ENCODE results near the gene ADARB2.
"Not testable (repeated sequence)": the region's sequence is repeated elsewhere in the genome, so short reads cannot be mapped to it uniquely, and the experiment has no call there.

ADARB2 gene

DNA sequence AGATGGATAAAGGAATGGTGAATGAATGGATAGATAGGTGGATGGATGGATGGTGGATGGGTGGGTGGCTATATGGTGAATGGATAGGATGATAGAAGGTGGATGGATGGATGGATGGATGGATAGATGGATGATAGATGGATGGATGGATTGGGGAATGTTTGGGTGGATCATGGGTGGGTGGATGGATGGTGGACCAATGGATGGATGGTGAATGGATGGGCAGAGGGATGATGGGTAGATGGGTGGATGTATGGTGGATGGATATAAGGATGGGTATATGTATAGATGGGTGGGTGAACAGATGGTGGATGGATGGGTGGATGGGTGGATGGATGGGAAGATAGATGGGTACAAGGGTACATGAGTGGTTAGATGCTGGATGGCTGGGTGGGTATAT, 322.4 kb downstream of the ADARB2 start:
- no peak for DNase-seq

DNA sequence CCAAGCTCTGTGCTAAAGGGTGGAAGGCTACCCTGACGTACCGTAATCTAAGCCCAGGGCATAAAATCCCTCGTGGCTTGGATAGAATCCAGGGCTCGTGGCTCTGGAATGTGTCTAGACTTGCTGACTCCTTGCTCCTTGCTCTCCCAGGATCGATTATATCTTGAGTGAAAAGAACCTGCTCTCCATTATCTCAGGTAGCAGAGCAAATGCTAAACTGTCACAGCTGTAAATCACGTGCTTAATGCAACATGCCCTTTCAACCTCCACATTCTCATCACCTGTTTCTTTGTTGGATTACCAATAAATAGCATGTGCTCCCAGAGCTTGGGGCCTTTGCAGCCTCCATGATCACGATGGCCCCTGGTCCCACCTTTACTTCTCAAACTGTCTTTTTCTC, 323.0 kb downstream of the ADARB2 start:
- not testable (repeated sequence) for DNase-seq

DNA sequence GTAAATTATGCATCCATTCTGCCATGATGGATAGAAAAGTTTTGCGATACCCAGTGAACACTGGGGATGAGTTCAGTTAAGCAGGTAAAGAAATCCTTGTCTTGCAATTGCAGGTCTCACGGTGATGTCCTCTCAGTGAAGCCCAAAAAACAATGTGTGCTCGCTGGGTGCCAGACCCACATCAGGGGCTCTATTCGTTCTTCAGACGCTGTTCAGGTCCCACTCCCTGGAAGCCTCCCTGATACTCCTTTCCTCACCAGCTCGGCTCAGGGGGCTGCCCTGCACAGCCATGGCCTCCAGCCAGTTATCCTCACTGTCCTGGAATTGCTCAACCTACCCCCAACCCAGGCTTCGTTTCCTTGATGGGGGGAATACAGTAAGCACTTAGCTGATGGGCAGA, 323.5 kb downstream of the ADARB2 start:
- DNase-seq = no peak

DNA sequence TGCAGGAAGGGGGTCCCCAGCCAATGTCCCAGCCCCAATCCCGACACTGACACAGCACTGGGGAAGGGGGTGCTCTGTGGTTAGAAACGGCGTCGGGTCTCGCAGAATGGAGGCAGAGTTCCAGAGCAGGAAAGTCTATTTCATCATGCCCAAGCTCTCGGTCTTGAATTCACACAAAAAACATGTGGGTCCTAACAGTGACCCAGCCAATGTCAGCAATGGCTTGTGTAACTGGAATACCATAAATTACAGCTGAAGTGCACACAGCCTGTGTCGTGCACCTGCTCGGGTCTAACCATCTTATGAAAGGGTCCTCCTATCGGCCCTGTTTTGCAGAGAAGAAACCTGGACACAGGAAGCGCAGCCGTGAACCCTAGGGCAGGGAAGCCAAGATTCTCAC, 324.1 kb downstream of the ADARB2 start:
- DNase-seq = no peak

DNA sequence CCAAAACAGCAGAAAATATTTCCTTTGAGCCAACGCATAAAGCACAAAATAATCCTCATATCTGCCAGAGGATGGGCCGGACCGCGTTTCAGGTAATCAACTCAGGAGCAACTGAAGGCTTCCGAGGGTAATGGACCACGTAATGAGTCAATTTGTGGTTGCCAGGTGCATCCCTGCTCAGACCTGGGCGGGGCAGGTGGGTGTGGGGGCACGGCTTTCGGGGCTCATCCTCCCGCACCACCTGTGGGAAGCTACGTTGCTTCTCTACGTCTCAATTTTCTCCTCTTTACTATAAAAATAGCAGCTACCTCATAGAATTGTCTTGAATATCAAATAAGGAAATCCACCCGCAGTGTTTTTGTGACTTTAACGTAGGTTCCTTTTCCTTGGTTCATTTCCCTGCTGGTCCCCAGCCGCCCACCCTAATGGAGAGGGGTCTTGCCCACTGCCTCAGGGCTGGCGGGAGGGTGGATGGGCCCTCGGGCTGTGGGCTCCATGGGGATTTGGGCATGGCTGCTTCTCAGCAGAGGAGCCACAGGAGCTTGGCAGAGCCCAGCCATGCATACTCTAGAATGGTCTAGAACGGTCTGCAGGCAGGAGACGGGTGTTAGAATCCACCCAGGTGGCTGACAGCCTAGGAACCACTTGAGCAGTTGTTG, 324.7 kb downstream of the ADARB2 start:
- DNase-seq = no peak

DNA sequence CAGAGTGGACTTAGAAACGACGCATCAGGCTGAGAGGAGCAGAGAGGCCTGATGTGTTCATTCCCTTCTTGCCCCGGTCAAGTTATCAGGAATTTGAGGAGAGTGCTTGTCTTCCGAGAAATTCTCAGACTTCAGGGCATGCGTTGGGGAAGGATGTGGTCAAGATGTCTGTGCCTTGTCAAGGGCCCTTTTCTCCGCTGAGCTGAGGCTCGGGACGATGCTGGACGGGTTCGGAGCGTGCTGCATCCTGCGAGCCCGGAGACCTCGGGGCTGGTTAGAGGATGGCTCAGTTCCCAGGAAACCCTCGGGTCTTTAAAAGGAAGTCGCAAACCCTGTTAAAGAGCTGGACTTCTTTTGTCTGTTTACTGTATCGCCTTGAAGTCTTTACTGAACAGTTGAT, 325.4 kb downstream of the ADARB2 start:
- no peak for DNase-seq

DNA sequence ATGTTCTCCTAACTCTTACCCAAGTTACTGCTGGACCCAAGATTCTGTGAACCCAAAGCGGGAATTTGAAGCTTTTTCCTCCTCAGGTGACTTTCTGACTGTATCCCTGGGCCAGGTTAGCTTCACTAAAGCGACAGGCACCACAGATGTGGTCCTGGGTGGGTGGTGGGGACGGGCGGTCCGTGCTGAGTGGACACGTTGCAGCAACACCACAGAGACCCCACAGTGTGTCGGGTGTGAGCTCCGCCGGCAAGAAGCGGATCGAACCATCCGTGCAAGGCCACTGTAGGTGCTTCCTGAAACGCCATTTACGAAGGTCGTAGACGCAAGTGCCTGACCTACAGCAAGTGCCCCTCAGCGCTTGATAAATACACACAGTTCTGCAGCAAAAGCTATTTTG, 325.9 kb downstream of the ADARB2 start:
- no peak for DNase-seq

DNA sequence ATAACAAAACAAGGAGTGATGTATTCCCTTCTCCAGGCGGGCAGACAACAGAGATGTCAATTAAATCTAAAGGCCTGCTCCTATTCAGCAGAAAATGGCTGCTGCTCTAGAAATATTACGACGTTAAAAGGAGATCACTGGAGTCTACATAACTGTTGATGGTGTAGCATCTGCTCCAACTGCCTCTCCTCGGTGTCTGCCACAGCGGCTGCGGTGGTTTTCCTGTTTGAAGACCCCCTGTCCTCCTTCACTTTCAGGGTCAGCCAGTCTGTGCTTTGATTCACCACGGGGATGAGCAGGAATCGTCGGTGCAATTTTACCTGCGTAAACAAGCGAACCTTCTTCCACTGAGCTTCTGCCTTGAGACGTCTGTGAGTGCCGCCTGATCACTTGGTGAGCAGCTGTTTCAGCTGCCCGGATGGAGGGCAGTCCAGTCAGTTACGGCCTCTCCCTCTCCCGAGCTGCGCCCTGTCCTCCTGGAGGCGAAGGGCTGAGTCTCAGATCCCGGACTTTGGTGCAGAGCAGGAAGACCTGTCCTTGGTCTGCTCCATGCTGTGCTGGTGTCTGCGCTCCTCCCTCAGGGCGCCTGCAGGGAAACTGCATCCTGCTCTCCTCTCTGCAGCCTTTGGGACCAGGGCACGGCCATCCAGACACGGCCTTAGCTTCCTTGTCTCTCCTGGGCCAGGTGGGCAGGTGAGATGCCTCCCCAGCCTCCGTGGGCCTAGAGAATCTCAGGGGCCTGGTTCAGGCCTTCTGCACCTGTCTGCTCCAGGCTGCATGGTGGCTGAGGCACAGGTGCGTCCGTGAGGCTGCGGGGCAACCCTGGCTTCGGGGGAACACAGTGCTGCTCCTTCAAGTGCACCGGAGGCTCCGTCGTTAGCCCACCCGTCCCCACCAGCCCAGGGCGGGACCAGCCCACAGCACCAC, 326.6 kb downstream of the ADARB2 start:
- no peak for DNase-seq

DNA sequence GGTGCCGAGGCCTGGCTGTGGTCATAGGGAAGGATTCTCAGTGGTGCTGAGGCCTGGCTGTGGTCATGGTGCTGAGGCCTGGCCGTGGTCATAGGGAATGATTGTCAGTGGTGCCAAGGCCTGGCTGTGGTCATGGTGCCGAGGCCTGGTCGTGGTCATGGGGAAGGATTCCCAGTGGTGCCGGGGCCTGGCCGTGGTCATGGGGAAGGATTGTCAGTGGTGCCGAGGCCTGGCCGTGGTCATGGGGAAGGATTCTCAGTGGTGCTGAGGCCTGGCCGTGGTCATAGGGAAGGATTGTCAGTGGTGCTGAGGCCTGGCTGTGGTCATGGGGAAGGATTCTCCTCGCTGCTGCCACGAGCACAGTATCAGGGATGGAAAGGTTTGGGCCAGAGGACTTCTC, 327.3 kb downstream of the ADARB2 start:
- DNase-seq = no peak

DNA sequence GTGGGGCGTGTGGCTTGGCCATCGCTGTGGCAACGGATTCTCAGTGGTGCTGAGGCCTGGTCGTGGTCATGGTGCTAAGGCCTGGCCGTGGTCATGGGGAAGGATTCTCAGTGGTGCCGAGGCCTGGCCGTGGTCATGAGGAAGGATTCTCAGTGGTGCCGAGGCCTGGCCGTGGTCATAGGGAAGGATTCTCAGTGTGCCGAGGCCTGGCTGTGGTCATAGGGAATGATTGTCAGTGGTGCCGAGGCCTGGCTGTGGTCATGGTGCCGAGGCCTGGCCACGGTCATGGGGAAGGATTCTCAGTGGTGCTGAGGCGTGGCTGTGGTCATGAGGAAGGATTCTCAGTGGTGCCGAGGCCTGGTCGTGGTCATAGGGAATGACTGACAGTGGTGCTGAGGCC, 327.9 kb downstream of the ADARB2 start:
- DNase-seq = no peak

DNA sequence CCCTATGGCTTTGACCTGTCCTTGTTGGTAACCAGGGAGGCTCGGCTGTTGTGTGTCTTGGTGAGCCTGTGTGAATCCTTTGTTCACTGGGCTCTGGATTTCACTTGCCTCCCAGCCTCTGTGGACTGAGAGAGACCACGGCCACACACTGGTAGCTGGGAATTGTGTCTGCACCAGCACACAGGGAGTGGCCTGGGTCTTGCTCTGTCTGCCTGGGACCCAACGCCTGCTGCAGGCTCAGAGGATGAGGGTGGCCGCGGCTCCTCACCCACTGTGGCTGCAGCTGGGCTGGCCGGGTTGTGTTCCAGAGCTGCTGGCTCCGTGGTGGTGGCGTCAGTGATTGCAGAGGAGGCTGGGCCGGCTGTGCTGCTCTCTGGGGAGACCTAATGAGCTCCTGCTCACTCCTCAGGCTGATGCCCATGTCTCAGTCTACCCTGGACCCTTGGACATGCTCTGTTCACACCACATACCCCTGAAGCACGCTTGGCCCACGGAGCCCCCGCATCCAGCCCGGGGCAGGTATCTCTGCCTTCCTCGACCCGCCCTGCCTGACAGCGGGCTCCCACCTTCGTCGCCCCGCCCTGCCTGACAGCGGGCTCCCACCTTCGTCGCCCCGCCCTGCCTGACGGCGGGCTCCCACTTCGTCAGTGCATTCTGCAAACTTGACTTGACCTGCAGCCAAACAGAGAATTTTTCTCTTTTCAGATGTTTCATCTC, 328.5 kb downstream of the ADARB2 start:
- DNase-seq = no peak

DNA sequence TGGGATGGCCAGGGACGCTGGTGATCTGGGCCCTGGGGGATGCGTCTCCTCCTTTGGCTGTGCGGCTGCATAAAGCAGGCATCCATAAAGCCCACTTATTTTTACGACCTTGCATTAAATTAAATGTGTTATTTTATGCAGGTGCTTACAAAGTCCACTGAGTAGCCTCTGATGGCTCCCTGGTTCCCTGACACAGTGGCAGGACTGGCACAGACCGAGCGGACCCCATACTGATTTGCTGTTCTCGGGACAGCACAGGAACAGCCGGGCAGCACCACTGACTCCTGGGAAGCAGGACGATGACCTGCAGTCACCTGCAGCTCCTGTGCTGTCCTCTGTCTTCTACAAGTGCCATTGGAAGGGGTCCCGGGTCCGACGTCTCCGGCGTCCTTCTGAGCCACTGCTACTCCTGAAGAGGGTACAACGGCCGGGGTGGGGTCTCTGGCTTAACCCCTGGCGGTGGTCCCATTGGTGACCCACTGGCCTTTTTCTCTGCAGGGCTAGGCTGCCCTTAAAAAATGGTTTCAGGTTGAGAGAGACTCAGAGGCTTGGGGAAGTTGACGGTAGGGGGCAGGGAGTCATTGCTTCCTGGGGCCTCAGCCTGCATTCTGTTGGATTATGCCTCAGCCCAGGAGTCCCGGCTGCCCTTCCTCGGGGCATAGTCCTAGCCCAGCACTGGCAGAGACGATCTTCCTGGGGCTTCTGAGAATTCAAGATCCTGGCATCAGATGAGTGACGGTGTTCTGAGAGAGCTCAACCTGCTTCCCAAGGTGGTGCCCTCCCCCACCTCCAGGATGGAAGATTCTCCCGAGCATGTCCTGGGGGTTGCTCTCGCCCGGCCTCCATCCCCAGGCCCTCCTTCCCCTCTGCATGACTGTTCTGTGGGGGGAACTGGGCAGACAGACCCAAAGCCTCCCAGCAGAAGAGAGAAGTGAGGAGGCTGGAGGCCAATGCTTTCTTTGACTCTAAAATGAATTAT, 330.1 kb downstream of the ADARB2 start:
- no peak for DNase-seq

DNA sequence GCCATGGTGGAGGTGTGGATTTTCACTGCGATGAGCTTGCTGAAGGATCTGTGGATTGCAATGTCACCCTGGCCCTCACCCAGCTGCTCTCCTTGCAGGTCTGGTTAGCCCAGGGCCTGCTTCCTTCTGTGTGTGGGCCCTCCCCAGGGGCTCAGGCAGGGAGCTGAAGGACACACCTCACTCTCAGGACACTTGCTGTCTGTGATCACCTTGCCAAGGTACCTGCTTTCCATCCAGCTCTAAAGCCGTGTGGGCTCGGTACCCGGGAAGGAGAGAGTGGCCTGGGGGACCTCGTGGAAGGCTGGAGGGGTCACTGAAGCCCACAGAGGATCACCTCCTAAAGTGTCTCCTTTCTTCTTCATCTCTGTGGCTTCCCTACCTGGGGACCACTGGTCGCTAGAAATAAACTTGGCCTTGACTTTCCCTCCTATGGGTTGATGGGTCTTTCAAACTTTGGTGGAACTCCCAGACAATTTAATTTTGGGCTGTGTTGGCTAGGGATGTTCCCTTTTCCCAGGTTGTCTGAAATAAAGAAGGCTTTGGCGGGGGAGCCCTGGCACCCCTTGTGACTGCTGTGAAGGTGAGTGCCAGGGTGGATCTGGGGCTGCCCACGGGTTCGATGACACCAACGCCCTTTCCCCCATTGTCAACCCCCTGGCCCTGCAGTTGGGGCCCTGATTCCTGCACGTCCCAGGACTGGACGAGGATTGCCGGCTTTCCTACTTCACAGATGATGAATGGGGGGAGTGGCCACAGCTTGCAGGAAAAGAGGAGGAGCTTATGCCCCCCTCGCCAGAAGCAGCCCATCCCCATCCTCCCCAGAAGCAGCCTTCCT, 331.0 kb downstream of the ADARB2 start:
- DNase-seq = no peak

DNA sequence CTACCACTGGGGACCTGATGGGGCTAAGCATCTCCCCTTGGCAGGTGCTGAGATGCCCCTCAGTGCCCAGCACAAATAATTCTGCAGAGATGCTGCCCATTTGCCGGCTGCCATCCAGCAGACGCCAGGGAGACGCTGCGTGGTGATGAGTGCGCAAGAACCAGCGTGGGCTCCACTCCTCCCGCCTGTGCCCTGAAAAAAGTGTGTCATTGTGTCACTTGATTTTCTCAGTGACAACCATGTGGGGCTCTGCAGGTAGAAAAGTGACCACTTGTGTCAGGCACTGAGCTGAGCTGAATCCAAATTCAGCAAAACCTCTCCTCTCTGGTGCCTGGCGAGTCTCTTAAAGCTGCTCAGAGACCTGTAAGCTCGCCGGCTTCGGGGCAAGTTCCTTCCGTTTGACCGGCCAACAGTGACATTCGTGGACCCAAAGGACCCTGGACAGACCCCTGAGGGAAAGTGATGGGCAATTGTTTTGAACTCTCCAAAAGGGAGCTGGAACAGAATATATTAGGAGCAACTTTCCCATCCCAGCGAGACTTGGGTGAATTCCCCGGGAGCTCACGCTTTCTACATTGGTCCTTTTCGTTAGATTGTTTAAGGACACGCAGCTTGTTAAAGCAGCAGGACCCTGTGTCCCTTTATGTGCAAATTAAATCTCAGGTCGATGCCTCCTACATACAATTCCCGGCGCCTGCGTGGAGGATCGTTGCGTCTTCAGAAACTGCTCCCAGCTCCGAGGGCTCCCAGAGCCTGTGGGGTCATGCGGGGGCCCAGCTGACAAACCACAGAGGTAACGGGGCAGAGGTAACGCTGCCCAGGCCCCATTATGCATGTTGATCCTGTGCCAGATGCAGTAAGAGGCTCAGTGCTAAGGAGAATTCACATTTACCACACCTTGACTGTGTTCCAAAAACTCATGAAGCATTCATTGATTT, 332.7 kb downstream of the ADARB2 start:
- no peak for DNase-seq

DNA sequence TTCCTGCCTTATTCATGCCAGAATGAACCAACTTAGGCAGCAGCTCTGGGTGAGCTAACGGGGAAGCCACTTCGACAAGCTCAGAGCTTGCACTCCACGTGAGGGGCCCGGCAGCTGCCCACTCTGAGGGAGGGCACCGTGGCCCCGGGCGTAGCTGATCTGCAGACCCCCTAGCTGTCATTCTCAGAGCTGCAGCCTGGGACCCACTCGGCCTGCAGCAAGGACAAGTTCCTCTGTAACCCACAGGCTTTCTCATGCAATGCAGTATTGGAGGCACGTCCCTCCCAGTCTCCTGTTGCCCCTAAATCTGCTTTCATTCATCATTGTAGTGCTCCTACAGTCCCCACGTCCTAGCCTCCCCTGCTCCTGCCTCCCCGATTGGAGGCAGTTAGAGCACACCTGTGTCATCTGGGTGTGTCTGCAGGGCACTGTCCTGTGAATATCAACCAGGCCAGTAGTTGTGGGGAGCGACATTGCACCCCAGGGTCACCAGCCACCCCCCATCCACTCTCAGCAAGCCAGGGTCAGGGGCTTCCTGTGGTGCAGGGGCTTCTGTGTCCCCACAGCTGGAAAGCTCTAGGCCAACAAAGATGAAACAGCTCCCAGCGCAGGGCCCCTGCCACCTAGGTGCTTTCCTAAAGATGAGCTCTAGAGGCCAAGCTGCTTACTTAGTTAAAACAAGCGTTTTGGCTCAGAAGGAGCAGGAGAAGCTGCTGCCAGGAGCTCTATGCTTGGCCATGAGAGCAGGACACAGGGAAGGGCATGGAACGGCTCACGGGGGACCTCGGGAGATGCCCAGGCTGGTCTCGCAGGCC, 333.6 kb downstream of the ADARB2 start:
- no peak for DNase-seq

DNA sequence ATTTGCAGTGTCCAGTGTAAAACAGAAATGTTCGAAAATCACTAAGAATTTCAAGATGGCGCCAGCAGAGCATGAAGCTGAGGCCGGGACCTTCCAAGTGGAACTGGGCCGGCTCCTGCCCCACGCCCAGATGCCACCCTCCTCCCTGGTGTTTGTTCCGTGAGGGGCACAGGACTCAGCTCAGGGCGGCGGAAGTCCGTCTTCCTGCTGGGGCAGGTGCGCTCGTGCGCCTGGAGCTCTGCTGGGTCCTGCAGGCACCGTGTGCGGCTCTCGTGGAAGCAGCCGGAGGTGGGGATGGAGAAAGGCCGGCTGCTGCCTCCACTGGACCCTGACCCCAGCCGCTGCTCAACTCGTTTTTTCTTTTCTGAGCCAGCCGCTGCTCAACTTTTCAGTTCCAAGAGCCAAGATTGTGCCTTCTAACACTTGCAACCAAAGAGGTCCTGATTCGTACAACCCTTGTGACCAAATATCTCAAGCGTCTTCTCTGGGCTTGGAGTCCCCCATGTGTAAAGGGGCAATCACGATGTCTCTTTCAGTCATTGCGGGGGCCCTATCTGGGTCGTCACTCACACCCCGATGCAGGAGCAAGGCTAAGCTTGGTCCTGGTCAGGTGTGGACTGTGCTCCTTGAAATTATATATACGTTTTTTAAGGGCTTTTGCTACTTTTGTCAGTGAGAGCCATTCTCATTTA, 334.4 kb downstream of the ADARB2 start:
- no peak for DNase-seq

DNA sequence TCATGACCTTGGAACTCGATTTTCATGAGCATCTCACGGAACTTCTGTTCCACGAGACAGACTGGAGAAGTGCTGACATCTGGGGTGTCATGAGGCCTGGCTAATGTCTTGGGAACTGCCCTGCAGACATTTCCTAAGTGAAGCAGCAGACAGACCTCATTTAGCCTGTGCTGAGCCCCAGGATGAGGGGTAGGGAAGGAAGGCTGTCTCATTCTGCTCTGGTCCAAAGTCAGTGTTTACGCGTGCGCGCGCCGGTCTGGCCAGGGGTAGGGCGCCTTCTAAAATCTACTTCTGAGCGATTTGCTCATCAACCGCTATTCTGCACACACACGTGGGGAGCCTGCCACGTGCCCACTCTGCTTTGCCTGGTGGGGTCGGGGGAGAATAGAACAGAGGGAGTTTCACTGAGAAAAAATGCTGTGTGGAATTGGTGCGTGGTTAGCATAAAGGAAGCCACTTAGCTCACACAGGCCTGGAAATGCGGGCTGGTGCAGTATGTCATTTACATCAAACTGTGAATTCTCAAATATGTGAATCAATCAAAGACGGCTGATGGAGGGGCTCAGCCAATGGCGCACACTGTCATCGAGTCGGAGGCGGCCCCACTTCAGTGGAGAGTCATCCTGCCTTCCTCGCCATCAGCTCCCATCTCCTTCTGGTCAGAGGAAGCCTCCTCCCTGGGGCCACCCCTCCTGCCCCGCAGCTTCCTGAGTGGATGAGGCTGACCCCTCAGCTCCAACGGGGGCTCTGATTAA, 335.1 kb downstream of the ADARB2 start:
- DNase-seq = no peak

Data from hippocampal formation (tissue), 2 donors.